K562 (cell line): Measurements from ENCODE around the gene NRXN2. TPM values are rescaled to one million over a fixed set of nuclear protein-coding genes. Genes with fewer than 3 reads are reported as not detected.

Experiments
- ETV1 ChIP-seq: fragments of 450-650 bp; conservative IDR thresholded peaks from 2 replicates; pipeline ENCODE4 v1.6.1; 2016; ENCODE audit warnings: missing genetic modification characterization, control low read depth, low read depth, missing compliant biosample characterization
- HBP1 ChIP-seq: fragments of 450-650 bp; formaldehyde crosslinking; IDR thresholded peaks from 2 replicates; pipeline ENCODE4 v1.4.0; 2022; ENCODE audit warnings: missing genetic modification characterization
- RHOXF2B ChIP-seq: fragments of 250-450 bp; sonication (Bioruptor Pico); conservative IDR thresholded peaks from 2 replicates; pipeline ENCODE4 v1.5.1; 2021
- SRSF1 ChIP-seq: fragments of 200-400 bp; formaldehyde crosslinking; IDR thresholded peaks from 2 replicates; pipeline ENCODE4 v1.6.1; 2017; ENCODE audit warnings: mild to moderate bottlenecking, low read depth, low read length, moderate library complexity
- TCF7 ChIP-seq: sonication (generic); IDR thresholded peaks from 2 replicates; pipeline ENCODE4 v1.6.1; 2016; ENCODE audit warnings: antibody characterized with exemption, borderline replicate concordance
- U2AF1 ChIP-seq: fragments of 200-400 bp; formaldehyde crosslinking; optimal IDR thresholded peaks from 2 replicates; pipeline ENCODE3; 2017; ENCODE audit warnings: mild to moderate bottlenecking, low read depth, low read length, moderate library complexity
- ZKSCAN1 ChIP-seq: fragments of 150-350 bp; IDR thresholded peaks from 2 replicates; pipeline ENCODE4 v1.6.1; 2016; ENCODE audit warnings: low read depth, low read length
- ZNF407 ChIP-seq: fragments of 450-650 bp; IDR thresholded peaks from 2 replicates; pipeline ENCODE4 v1.6.1; 2016; ENCODE audit warnings: low read depth
- ZNF445 ChIP-seq: fragments of 250-450 bp; sonication (Bioruptor Pico); IDR thresholded peaks from 2 replicates; pipeline ENCODE4 v1.4.0; 2020; ENCODE audit warnings: low read depth, mild to moderate bottlenecking, moderate library complexity
- polyA plus RNA-seq, 8 experiments: library from polyadenylated mRNA; depleted of rRNA in 4 of 8; stranded (reverse) in 5 of 8; unstranded in 3 of 8; fragments of >200 nt; fragmentation: Nextera tagmentation in 2 of 8; fragmentation: Illumina TruSeq in 1 of 8; extraction: Ambion mirVana in 2 of 8; extraction: Trizol in 1 of 8; gene quantifications; 2 replicates each; pipeline versions ENCODE4 v1.2.1 to v1.2.3, GENCODE V29; 2011 to 2014; ENCODE audit warnings: inconsistent platforms in 1 of 8, missing spikeins in 1 of 8
- total RNA-seq, 7 experiments: library from RNA; depleted of rRNA in 6 of 7; stranded (reverse); fragments of >200 nt in 6 of 7; fragmentation: Illumina TruSeq in 2 of 7; extraction: Trizol in 2 of 7; gene quantifications; 2 replicates each; pipeline versions ENCODE4 v1.2.1 to v1.2.3, GENCODE V29; 2011 to 2021; ENCODE audit warnings: low replicate concordance in 1 of 7
- TF ChIP-seq, protein P1 (sequence below): IDR thresholded peaks from 2 replicates; pipeline ENCODE4 v1.6.1; 2016; ENCODE audit warnings: missing genetic modification characterization, missing compliant biosample characterization
- TF ChIP-seq, protein P2 (sequence below): fragments of 450-650 bp; formaldehyde crosslinking; conservative IDR thresholded peaks from 2 replicates; pipeline ENCODE4 v1.4.0; 2022; ENCODE audit warnings: mild to moderate bottlenecking, missing genetic modification characterization
- TF ChIP-seq, protein P3 (sequence below): fragments of 450-650 bp; conservative IDR thresholded peaks from 2 replicates; pipeline ENCODE4 v1.6.1; 2016; ENCODE audit warnings: missing genetic modification characterization, low read depth, mild to moderate bottlenecking, missing compliant biosample characterization, moderate library complexity

The NRXN2 gene
- total and polyA plus RNA-seq, 9 of the 15 experiments (the other 6 are each of a cell fraction or from before 2014, with no cell fraction given): 0.07 to 0.47 (median 0.15) TPM; not detected in 4

GRCh38 chr11:64566042-64566914, 156.7 kb downstream of the NRXN2 start (continued):
- TF ChIP-seq TCF7: peak; percentile 85
- TF ChIP-seq, protein P1, sequence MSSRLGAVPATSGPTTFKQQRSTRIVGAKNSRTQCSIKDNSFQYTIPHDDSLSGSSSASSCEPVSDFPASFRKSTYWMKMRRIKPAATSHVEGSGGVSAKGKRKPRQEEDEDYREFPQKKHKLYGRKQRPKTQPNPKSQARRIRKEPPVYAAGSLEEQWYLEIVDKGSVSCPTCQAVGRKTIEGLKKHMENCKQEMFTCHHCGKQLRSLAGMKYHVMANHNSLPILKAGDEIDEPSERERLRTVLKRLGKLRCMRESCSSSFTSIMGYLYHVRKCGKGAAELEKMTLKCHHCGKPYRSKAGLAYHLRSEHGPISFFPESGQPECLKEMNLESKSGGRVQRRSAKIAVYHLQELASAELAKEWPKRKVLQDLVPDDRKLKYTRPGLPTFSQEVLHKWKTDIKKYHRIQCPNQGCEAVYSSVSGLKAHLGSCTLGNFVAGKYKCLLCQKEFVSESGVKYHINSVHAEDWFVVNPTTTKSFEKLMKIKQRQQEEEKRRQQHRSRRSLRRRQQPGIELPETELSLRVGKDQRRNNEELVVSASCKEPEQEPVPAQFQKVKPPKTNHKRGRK (tag): 0 out of 2 replicates have a peak, but pooled peaks have one; percentile 31
- TF ChIP-seq, protein P2, sequence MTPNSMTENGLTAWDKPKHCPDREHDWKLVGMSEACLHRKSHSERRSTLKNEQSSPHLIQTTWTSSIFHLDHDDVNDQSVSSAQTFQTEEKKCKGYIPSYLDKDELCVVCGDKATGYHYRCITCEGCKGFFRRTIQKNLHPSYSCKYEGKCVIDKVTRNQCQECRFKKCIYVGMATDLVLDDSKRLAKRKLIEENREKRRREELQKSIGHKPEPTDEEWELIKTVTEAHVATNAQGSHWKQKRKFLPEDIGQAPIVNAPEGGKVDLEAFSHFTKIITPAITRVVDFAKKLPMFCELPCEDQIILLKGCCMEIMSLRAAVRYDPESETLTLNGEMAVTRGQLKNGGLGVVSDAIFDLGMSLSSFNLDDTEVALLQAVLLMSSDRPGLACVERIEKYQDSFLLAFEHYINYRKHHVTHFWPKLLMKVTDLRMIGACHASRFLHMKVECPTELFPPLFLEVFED (CRISPR knock-in tag): no peak
- no peak for TF ChIP-seq ETV1 (tag)
- TF ChIP-seq, protein P3, sequence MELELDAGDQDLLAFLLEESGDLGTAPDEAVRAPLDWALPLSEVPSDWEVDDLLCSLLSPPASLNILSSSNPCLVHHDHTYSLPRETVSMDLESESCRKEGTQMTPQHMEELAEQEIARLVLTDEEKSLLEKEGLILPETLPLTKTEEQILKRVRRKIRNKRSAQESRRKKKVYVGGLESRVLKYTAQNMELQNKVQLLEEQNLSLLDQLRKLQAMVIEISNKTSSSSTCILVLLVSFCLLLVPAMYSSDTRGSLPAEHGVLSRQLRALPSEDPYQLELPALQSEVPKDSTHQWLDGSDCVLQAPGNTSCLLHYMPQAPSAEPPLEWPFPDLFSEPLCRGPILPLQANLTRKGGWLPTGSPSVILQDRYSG: no peak
- TF ChIP-seq SRSF1: no peak
- no peak for TF ChIP-seq ZNF407
- no peak for TF ChIP-seq U2AF1
- no peak for TF ChIP-seq HBP1 (CRISPR knock-in tag)
- no peak for TF ChIP-seq ZKSCAN1
- no peak for TF ChIP-seq RHOXF2B (CRISPR knock-in tag)
- TF ChIP-seq ZNF445 (CRISPR knock-in tag): no peak
